GM12872 (cell line): ENCODE results near the gene CLTCL1.

Source experiments
- CTCF ChIP-seq: IDR thresholded peaks from 3 replicates; pipeline ENCODE4 v1.5.1; 2011; ENCODE audit warnings: low read depth, mild to moderate bottlenecking, low read length, moderate library complexity; ENCODE audit not compliant: insufficient read depth

CLTCL1 gene

GRCh38 chr22:19224985-19225384 is 66.5 kb downstream of the CLTCL1 start:
- TF ChIP-seq CTCF = no peak

GRCh38 chr22:19224557-19224956 is 67.0 kb downstream of the CLTCL1 start:
- no peak for TF ChIP-seq CTCF

- no peak for TF ChIP-seq CTCF
Measured at GRCh38 chr22:19223617-19224016, 67.9 kb downstream of the CLTCL1 start.

- no peak for TF ChIP-seq CTCF
Measured at GRCh38 chr22:19223110-19223509, 68.4 kb downstream of the CLTCL1 start.

- no peak for TF ChIP-seq CTCF
Measured at GRCh38 chr22:19222242-19223005, 69.1 kb downstream of the CLTCL1 start.

- no peak for TF ChIP-seq CTCF
Measured at GRCh38 chr22:19220867-19221266, 70.7 kb downstream of the CLTCL1 start.

- no peak for TF ChIP-seq CTCF
Measured at GRCh38 chr22:19218541-19219233, 72.8 kb downstream of the CLTCL1 start.
